NCI-H226 (cell line): ENCODE results near the gene TRIM37.

Source experiments
- DNase-seq: peaks from one replicate; pipeline ENCODE4 v3.0.0-alpha.2; 2015

Gene TRIM37

GRCh38 chr17:59027750-59028149 lies 78.9 kb downstream of the TRIM37 start:
- no peak for DNase-seq

- DNase-seq: no peak
Observed at GRCh38 chr17:59026176-59026939, 80.3 kb downstream of the TRIM37 start.

GRCh38 chr17:59024916-59025315 lies 81.8 kb downstream of the TRIM37 start:
- no peak for DNase-seq

GRCh38 chr17:59018019-59018418 lies 88.7 kb downstream of the TRIM37 start:
- DNase-seq: no peak

- DNase-seq: no peak
Observed at GRCh38 chr17:59011975-59012374, 94.7 kb downstream of the TRIM37 start.

GRCh38 chr17:59010026-59010425 lies 96.7 kb downstream of the TRIM37 start:
- DNase-seq: no peak

- DNase-seq: no peak
Observed at GRCh38 chr17:59008737-59009136, 97.9 kb downstream of the TRIM37 start.

GRCh38 chr17:59007995-59008394 lies 98.7 kb downstream of the TRIM37 start:
- no peak for DNase-seq

GRCh38 chr17:59004338-59005111 lies 102.2 kb downstream of the TRIM37 start:
- DNase-seq: no peak

- DNase-seq: no peak
Observed at GRCh38 chr17:59003860-59004259, 102.8 kb downstream of the TRIM37 start.

GRCh38 chr17:59002848-59003247 lies 103.8 kb downstream of the TRIM37 start:
- DNase-seq: no peak

- no peak for DNase-seq
Observed at GRCh38 chr17:59002126-59002525, 104.6 kb downstream of the TRIM37 start.

- peak; percentile 24 for DNase-seq
Observed at GRCh38 chr17:59001158-59001814, 105.4 kb downstream of the TRIM37 start.

- no peak for DNase-seq
Observed at GRCh38 chr17:59000022-59000421, 106.7 kb downstream of the TRIM37 start.

GRCh38 chr17:58999500-58999899 lies 107.2 kb downstream of the TRIM37 start:
- DNase-seq: no peak

- no peak for DNase-seq
Observed at GRCh38 chr17:58998871-58999270, 107.8 kb downstream of the TRIM37 start.

GRCh38 chr17:58997756-58998553 lies 108.7 kb downstream of the TRIM37 start:
- DNase-seq: no peak

- DNase-seq: no peak
Observed at GRCh38 chr17:58996968-58997367, 109.7 kb downstream of the TRIM37 start.

GRCh38 chr17:58995247-58995940 lies 111.3 kb downstream of the TRIM37 start:
- no peak for DNase-seq

GRCh38 chr17:58993311-58993710 lies 113.4 kb downstream of the TRIM37 start:
- DNase-seq: no peak

GRCh38 chr17:58991718-58992331 lies 114.9 kb downstream of the TRIM37 start:
- DNase-seq: no peak

- no peak for DNase-seq
Observed at GRCh38 chr17:58989629-58990028, 117.1 kb downstream of the TRIM37 start.
